Glutamatergic neuron (in vitro differentiated cells): ENCODE data around the gene NES. TPM values are rescaled to one million over a fixed set of nuclear protein-coding genes. Genes with fewer than 3 reads are reported as not detected.

Experiments used
- DNase-seq: peaks from one replicate; pipeline ENCODE4 v3.0.0; 2022
- H3K27ac Mint-ChIP-seq: one replicate; pipeline ENCODE4 v1.8.0; 2020; ENCODE audit warnings: mild to moderate bottlenecking, mixed read lengths, inconsistent platforms; ENCODE audit not compliant: unreplicated experiment
- H3K27me3 Mint-ChIP-seq: one replicate; pipeline ENCODE4 v1.8.0; 2020; ENCODE audit warnings: mild to moderate bottlenecking, moderate library complexity, mixed read lengths, inconsistent platforms; ENCODE audit not compliant: unreplicated experiment
- H3K36me3 Mint-ChIP-seq: one replicate; pipeline ENCODE4 v1.8.0; 2020; ENCODE audit warnings: mild to moderate bottlenecking, mixed read lengths, inconsistent platforms; ENCODE audit not compliant: unreplicated experiment
- H3K4me1 Mint-ChIP-seq: one replicate; pipeline ENCODE4 v1.8.0; 2020; ENCODE audit warnings: mild to moderate bottlenecking, low read depth, mixed read lengths, inconsistent platforms; ENCODE audit not compliant: unreplicated experiment
- H3K4me3 Mint-ChIP-seq: one replicate; pipeline ENCODE4 v1.8.0; 2020; ENCODE audit warnings: mild to moderate bottlenecking, mixed read lengths, inconsistent platforms; ENCODE audit not compliant: unreplicated experiment
- H3K9me3 Mint-ChIP-seq: one replicate; pipeline ENCODE4 v1.8.0; 2020; ENCODE audit warnings: mild to moderate bottlenecking, moderate library complexity, mixed read lengths, inconsistent platforms; ENCODE audit not compliant: unreplicated experiment
- CTCF ChIP-seq: fragments of 200-600 bp; sonication (generic); IDR thresholded peaks from one replicate; pipeline ENCODE4 v1.5.0; 2021; ENCODE audit not compliant: partially characterized antibody, unreplicated experiment
- total RNA-seq: library from RNA; stranded (reverse); fragmentation: NEBNext Ultra II Directional; extraction: Animal tissue kit (Norgen Biotek cat#: 25700); gene quantifications from one replicate; pipeline ENCODE4 v1.2.1, GENCODE V29; 2021; ENCODE audit not compliant: unreplicated experiment

Gene NES
- total RNA-seq, 1 donor from 2014 or later, result 375 TPM

- peak; percentile 68 for DNase-seq
- Mint-ChIP-seq H3K36me3 (no peaks in the 10 kb centered on the region), H3K27ac (no peak within 1 kb of the TSS), H3K9me3 (peaks cover 10% of the 10 kb centered on the region), H3K4me1 (peaks cover 10% of the 10 kb centered on the region), H3K27me3 (peaks cover 21% of the 10 kb centered on the region), H3K4me3 (no peak within 1 kb of the TSS)
- TF ChIP-seq CTCF, result peak; percentile 15
Observed at GRCh38 chr1:156618853-156619581, 58.2 kb downstream of the NES start, which contains the start of gene HAPLN2. TSS of gene HAPLN2 (plus strand) at chr1:156619415. CDS start at chr1:156623491, 4,076 bp downstream.

Other genes starting within 250 kb of the NES start
- 50.0 TPM for gene MEF2D, start 176.6 kb downstream of the NES start, total RNA-seq
- gene IQGAP3, start 104.8 kb downstream of the NES start, total RNA-seq, result 6.1 TPM
- gene TTC24, start 97.7 kb downstream of the NES start, total RNA-seq, result not detected
- 44.5 TPM for gene NAXE, start 85.6 kb downstream of the NES start, total RNA-seq
- gene GPATCH4, start 75.9 kb downstream of the NES start, total RNA-seq, result 13.2 TPM
- gene HAPLN2, start 58.0 kb downstream of the NES start, total RNA-seq, result 0.71 TPM
- 10.3 TPM for gene BCAN, start 35.3 kb downstream of the NES start, total RNA-seq
- gene CRABP2, start 28.2 kb upstream of the NES start, total RNA-seq, result 2.4 TPM
- 27.1 TPM for gene METTL25B, start 51.1 kb upstream of the NES start, total RNA-seq
- gene ISG20L2, start 51.4 kb upstream of the NES start, total RNA-seq, result 32.6 TPM
- gene MRPL24, start 63.7 kb upstream of the NES start, total RNA-seq, result 25.1 TPM
- 147 TPM for gene HDGF, start 74.3 kb upstream of the NES start, total RNA-seq
- gene PRCC, start 90.1 kb upstream of the NES start, total RNA-seq, result 88.8 TPM
- 0.86 TPM for gene SH2D2A, start 139.4 kb upstream of the NES start, total RNA-seq
- 6.9 TPM for gene INSRR, start 181.7 kb upstream of the NES start, total RNA-seq
- 296 TPM for gene NTRK1, start 183.5 kb upstream of the NES start, total RNA-seq
- gene PEAR1, start 216.3 kb upstream of the NES start, total RNA-seq, result 1.2 TPM
- gene LRRC71, start 243.2 kb upstream of the NES start, total RNA-seq, result not detected